Stimulated activated CD8-positive, alpha-beta memory T cell treated with anti-CD3 and anti-CD28 coated beads, Interleukin-4, amount 100 ng/mL, for 24 hours (primary cell): ENCODE data around the gene TAOK3.
"Not testable (repeated sequence)": the region's sequence is repeated elsewhere in the genome, so short reads cannot be mapped to it uniquely, and the experiment has no call there.

ENCODE experiments used
- DNase-seq: peaks from one replicate; pipeline ENCODE4 v3.0.0-alpha.2; 2020; ENCODE audit warnings: low read depth

Gene TAOK3

DNA sequence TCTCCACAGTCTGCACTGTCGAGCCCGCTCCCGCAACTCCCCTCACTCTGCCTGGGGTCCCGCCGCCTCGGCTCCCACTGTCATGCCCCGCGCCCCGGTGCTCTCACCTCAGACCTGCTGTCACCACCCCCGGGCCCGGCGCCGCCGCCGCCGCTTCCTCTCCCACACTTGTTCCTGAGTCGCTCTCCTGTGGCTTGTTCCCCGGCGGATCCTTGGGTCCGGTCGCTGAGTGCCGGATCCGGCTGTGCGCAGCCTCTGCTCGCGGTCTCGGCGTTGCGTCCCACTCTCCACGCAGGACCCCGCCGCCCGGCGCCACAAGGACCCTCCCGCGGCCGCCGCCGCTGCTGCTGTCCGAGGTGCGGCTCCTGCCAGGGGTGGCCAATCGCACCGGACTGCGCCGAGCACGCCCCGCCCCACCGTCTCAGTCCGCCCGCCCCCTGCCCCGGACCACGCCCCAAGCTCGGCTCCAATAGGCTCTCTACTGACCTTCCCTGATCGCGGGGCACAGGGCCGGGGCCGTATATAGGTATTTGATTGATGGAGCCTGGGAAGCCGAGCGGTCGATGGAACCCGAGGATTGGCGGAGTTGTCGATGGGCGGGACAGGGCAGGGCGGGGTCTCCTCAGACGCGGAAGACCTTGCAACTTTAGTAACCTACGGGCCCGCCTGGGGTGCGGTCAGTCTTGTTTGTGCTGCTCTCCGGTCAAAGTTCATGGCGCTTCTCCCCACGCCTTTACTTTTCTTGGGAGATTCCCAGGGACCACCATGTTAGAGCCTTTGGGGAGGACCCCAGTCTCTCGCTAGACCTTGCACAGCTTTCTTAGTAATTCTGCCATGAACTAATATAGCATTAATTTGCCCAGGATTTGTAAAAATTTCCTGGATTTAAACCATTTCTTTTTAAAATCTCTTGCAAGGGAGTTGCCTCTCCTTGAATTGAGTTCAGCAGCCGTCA, at the start of gene TAOK3:
TSS of gene TAOK3 (minus strand) at position 367 of the 955 bp plus-strand sequence. CDS start 117,340 bp downstream, outside the sequence.
- peak; percentile 93 for DNase-seq

DNA sequence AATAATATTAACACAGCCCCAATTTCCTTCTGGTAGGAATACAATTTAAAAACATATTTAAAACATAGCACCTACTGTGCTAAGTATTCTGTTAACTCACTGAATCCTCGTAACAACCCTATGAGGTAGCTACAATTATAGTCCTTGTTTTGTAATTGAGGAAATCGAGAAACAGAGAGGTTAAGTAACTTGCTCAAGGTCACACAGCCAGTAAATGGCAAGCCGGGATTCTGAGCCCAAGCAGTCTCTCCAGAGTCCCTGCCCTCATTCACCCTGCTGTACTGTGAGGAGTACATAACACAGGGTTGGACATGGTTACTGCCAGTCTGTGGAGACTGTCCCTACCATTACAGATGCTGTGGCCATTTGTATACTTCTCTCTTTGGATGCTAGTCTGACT, 48.0 kb upstream of the TAOK3 start:
- DNase-seq = no peak

DNA sequence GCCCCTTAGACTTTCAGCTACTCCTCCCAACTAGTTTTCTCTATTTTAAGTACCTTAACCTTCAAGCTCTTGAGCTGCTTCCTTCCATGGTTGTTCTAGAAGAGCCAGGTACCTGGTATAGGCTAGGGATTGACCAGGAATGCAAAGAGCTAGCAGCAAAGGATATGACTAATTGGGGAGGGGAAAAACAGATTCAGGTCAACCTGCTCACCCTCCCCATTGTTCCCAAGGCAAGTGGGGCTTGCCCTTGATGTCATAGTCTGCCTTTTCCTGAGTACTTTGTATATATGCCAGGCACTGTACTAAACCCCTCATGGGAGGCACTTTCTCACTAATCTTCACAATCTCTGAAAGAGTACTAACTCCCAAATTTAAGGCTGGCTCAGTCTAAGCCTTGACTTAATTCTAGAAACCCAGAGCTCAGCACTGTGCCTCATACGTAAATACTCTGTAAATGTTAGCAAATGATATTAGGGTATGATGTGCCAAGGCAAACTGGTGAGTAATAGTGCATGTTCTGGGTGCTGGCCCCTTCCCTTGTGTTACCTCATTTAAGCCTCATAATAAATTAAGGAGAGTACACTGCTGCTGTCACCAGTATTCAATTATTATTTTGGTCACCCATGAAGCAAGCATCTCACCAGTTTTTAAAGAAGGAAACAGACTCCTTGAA, 45.8 kb upstream of the TAOK3 start:
- no peak for DNase-seq

DNA sequence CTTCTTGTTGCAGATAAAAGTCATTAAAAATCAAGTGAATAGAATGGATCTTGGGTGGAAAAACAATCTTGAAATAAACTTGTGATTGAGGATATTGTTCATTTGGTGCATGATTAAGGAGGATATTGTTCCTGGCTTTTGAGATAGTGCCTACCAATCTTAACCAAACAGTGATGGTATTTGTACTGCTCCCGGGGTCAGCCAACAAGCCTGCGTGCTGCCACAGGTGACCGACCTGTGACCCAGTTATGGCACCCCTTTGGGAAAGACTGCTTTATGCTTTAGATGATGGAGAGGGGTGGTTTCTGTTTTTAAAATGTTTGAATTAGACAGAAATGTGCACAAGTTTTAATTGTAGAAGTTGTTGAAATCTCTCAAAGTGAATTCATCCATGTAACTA, 45.2 kb upstream of the TAOK3 start:
- DNase-seq = no peak

DNA sequence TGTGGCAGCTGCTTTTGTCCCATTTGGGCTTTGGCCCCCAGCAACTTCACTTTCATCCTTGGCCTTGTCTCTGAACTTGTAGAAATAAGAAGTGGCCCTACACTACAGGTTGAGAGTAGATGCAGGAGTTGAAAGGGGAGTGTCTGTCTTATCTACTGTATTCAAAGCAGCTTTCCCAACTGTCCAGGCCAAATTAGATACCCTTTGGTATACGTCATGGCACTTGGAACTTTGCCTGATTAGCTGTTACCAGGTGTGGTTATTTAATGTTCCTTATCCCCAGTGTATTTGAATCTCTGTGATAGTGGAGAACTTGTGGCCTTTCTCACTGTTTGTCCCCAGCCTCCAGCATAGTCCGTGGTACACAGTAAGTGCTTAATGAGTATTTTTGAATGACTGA, 37.1 kb upstream of the TAOK3 start:
- DNase-seq = no peak

DNA sequence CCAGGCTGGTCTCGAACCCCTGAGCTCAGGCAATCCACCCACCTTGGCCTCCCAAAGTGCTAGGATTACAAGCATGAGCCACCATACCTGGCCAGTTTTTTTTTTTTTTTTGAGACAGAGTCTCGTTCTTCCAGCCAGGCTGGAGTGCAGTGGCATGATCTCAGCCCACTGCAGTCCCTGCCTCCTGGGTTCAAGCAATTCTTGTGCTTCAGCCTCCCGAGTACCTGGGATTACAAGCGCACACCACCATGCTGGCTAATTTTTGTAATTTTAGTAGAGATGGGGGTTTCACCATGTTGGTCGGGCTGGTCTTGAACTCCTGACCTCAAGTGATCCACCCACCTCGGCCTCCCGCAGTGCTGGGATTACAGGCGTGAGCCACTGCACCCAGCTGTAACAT, 35.5 kb upstream of the TAOK3 start:
- DNase-seq = not testable (repeated sequence)

DNA sequence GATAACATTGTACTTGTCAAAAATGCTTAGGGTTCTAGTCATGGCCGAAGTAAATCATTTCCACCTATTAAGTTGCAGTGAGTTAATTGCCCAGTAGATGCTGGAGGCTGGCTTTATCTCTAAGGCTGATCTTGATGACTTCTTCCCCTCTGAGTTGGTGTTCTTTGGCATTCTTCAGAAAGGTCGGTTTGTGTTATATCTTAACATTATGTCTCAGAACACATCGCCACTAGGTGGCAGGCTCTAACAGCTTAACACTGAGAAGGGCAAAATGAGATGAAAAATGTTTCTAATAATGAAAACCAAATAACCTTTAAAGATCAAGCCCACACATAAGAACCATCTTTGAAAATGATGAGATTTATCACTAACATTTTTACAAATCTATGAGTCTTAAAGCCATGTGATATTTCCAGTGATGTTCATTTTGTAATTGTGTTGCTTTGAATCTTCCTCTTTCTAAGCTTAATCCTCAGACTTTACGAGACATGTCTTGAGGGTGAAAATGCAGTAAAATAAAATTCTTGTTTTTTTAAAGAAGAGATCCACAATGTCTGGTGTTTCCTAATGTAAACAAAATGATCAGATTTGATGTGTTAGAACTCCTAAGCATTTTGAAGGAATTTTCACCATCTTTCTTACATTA, 32.3 kb upstream of the TAOK3 start:
- peak; percentile 38 for DNase-seq

DNA sequence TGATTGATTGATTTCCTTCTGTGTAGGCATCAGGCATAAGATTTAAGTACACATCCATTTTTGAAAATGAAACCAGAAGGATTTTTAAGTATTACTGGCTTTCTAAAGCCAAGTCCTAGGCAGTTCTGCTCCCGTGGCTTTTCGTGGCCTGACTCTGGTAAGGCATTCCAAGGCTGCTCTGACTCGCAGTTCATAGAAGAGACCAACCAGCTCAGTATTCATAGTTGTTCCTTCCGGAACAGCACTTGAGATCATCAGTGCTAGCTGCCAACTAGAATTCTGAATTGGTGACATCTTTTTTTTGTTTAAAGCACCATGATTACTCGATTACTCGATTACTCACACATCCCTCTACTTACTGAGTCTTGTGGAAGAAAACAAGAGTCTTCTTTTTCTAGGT, 29.5 kb upstream of the TAOK3 start:
- no peak for DNase-seq

DNA sequence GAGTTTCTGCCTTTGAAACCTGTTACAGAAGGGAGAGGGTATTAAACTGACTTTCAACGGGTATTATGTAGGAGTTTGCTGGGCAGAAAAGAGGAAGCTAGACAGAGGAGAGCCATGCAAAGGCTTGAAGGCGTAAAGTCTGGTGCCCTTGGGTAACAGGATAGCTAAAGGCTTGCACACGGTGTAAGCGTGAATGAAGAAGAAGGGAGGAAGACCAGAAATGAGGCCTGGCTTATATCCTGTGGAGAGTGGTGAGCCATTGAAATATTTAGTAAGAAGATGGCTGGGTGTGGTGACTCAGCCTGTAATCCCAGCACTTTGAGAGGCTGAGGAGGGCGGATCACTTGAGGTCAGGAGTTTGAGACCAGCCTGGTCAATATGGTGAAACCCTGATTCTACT, 26.2 kb upstream of the TAOK3 start:
- no peak for DNase-seq

DNA sequence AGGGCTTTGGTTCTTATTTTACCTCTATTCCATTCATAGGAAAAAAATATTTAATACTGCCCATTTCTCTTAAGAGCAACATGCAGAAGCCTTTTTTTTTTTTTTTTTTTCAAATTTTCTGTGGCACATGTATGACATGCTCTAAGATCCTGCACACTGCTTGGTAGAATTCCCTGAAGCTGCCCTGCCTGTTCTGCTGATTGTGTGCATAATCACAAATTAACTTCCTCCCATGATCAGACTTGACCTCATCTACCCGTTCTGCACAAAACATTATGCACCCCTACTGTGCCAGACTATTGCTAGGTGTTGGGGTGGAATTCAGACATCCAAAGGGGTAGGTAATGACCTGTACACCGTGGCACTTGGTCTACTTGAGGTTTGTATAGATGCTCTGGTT, 25.8 kb upstream of the TAOK3 start:
- DNase-seq = no peak

DNA sequence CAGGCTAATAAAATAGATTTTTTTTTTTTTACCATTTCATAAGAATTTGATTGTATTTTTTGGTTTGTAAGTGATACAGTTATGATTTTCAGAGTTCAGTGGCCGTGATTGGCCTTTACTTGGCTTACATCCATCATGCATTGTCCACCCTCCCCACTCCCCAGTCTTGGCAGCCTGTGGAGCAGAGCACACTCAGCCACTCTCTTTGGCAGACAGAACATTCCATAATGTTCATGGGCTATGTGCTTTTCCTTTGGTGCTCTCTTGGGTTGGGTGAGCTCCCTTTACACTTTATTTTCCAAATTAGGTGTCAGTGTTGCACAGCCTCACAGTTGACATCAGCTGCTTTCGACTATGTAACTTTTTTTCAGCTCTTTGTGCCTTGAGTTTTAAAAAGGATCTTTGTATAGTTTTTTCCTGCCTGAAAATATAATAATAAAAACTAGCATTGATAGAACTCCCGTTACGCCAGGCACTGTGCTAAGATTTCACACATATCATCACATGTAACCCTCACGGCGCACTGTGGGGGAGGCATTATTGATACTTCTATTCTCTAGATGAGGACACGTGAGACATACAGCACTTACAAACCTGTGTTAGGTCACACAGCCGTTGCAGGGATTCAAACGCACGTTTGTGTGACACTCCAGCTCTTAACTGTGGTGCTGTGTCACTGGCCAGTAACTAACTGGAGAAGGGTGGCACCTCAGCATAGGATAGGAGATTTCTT, 25.2 kb upstream of the TAOK3 start:
- no peak for DNase-seq

DNA sequence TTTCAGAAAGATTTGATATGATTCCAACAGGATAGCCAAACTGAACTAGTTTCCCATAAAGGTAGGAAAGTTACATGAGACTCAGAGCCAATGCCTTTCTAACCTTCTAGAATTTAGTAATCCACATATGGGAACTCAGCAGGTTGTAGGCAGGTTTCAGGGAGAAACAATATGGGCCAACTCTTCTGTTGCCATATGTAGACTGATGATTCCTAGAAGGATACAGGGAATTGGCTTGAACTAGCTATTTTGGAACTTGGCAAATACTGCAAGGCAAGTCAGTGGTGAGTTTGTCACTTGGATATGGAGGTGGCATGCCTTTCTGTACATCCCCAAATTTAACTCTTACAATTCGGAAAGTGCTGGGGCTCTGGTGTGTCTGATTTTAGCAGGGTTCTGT, 19.1 kb upstream of the TAOK3 start:
- DNase-seq = no peak

DNA sequence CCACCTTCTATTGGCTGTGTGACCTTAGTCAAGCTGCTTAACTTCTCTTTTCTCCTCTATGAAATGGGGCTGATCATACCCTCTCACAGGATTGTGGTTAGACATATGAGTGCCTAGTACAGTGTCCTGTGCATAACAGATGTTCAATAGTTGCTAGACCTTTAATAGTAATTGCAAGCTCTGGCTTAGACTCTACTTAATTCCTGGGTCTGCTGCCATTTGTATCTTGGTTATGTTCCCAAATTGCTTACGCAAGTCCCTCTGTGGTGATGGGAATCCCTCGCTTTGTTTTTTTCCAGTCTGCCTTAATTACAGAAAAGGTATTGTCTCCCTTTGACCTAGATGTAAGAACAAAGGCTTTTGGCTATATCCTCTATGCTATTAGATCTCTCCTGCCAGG, 18.7 kb upstream of the TAOK3 start:
- DNase-seq = no peak

DNA sequence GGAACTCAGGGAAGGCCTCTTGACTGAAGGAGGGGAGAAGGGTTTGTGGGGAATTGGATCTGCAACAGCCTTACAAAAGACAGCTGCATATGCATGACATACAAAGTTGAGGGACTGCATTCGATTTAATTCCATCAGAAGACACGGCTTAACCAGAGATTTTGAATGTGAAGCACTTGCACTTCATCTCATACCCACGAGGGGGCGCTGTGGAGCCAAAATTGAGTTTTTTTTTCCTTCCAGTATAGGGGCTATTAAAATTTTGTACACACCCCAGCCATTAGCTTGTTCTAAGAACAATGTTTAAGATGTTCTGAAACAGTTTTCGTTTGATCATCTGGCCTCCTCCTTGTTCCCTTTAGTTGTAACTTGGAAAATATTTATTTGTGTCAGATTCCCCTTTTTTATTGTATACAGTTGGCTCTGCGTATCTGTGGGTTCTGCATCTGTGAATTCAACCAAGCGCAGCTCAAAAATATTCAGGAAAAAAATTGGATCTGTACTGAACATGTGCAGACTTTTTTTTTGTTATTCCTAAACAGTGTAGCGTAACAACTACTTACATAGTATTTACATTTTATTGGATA, 5.3 kb upstream of the TAOK3 start:
- peak; percentile 59 for DNase-seq

DNA sequence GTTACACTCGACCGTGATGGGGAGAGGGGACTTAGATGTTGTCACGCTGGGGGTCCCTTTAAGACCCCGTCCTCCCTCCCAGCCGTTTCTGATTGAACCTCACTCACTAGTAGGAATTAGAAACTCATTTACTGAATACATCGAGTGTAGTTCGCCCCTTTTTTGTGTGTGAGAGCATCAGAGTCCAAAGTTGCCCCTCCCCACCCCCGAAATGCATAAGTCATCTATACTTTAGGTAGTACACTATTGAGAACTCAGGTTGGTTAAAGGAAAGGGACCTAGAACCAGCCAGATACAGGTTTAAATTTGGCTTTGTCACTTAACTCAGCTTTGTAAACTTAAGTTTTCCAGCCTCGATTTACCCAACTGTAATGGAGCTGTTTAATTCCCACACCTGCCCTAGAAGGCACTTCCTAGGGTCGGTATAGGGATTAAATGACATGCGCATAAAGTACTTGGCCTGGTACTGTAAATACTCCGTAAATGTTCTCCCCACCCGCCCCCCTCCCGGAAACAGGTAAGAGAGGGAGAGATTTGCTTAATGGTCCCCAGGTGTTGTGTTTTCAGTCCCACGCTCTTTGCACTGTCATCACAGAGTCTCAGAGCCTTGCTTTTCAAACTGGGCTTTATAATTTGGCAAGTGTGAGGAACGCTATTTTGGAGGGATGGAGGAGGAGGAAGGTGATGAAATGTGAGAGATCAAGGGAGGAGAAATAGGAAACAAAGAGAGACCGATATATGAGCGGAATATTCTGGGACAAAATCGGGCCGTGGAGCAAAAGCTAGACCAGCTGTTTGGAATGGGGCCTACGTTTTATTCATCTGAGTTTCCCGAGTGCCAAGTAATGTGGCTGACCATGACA, 4.5 kb upstream of the TAOK3 start:
- no peak for DNase-seq

DNA sequence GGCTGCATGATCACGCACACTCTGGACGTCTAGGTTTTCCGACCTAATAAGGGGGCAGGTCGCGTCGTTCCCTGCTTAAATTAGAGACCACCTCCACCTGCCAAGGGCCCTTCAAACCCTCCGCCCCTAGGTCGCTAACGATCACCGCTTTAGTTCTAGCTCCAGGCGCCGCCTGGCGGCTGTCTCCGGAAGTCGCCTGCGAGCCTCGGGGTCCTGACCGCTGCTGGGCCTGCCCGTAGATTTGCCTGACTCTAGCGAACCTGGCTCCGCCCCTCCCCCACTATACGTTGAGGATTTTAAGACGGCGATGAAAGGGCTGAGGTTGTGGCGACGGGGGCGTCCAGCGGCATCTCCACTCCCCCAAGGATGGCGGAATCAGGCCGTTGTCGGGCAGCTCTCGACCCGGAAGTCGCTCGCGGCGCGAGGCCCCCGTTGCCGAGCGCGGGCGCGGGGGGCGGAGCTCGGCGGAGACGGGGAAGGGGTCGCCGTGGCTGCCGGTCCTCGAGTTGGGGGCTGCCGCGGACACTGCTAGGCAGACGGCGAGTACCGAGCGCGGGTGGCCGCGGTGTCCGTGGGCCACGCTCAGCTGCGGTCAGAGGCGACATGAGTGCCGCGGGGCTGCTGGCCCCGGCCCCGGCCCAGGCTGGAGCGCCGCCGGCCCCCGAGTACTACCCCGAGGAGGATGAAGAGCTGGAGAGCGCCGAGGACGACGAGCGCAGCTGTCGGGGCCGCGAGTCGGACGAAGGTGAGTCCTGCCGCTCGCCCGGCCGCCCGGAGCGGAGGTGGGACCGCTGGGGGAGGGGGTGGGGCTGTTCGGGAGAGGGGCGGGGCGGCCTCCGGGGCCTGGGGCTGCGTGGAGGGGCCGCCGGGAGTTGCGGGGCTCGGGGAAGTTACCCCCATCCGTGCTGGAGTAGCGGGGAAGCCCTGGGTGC, 3.6 kb upstream of the TAOK3 start, which contains the start of gene SUDS3:
TSS of gene SUDS3 (plus strand) at position 467 of the 932 bp plus-strand sequence. CDS start at position 604, 137 bp downstream.
- DNase-seq = peak; percentile 90

DNA sequence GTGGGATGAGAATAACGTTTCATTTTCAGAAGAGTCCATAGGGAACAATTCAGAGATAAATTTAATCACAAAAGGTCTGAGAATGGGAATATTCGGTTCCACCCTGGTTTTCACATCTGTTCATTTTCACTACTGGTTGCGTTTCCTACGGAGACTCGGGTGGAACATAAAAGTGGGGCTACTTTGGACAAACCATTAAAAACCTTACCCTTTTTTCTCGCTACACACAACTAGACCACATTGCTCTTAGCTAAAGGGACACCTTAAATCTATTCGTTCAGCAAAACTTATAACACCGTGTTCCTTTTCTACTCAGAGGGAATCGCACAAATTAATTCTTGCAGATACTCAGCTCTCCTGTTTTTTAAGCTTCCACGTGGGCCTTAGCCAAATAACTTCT, 2.6 kb upstream of the TAOK3 start:
- DNase-seq = no peak

DNA sequence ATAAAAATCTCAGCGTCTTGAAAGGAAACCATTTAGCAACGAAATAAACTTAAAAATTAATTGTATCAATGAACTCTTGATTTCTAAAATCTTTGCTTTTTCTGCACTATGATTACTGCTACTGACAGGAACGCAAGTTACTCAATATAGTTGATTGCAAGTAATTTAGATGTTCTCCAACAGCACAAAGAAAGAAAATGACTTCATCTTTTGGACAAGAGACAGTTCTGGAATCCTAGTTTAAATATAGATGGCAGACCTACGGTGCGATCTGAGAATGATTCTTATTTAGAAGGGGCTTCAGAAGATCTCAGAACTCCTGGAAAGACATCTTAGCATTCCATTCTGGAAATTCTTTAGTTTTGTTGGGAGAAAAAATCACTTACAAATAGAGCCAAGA, 2.2 kb upstream of the TAOK3 start:
- DNase-seq = no peak

DNA sequence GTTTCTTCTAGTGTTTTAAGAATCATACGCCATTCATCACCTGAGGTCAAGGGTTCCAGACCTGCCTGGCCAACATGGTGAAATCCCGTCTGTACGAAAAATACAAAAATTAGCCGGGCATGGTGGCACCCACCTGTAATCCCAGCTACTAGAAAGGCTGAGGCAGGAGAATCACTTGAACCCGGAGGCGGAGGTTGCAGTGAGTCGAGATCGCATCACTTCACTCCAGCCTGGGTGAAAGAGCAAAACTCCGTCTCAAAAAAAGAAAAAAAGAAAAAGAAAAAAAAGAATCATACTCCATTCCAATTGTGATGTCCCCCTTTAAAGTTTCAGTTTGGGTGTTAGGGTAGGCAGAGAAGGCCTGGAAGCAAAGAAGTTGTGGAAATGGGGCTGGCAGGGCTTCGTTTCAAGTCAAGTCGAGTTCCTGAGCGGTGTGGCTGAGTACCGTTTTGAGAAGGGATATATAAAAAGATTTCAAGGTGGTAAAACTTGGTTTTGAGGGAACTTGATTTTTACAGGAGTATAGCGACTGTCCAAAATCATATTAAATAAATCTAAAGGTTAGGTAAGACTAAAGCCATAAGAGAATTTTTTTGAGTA, 1.5 kb upstream of the TAOK3 start:
- DNase-seq = no peak
